Measurements from ENCODE around the gene KIF2C.

DNA sequence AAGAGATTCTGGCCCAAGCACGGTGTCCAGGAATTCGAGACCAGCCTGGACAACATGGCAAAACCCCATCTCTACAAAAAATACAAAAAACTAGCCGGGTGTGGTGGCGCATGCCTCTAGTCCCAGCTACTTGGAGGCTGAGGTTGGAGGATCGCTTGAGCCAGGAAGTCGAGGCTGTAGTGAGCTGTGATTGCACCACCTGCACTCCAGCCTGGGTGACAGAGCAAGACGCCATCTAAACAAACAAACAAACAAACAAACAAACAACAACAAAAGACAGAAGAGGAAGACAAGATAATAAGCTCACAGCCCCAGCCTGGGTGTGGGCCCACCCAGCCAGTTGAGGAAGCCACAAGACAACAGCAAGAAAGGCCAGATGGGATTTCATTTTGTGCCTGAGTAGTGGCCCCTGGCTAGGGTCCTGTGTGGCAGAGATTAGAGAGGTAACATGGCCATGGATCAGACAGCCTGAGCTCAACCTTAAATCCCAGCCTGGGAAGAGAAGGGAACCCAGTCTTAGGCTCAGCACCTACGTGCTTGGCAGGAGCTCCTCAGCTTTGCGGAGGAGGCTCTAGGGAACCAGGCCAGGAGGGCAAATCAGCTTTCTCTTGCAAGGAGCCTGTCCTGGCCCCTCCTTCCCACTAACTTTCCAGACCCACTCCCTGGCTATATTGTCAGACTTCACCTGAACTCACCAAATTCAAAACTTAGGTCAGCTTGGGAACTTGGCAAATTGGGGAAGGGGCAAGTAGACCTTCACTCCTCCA is 53.3 kb downstream of the KIF2C start:
- TF ChIP-seq EZH2 (IDR thresholded peaks at IDR 0.05; ENCODE audit: borderline replicate concordance, low read length), result no peak
- no peak for TF ChIP-seq CTCF (conservative IDR thresholded peaks at IDR 0.05 in 1 of 2, IDR thresholded peaks at IDR 0.05 in 1 of 2; ENCODE audit: extremely low read depth in 1 of 2, insufficient read depth in 1 of 2, low read depth in 1 of 2, low read length in 2 of 2)
